Inflammatory macrophage treated with lipopolysaccharide for 1 hour (primary cell): ENCODE data around the gene ELOA.
"Not testable (repeated sequence)": the region's sequence is repeated elsewhere in the genome, so short reads cannot be mapped to it uniquely, and the experiment has no call there.

Experiments used
- DNase-seq, 2 donors: peaks; one replicate each; pipeline ENCODE4 v3.0.0-alpha.2; 2020 to 2022

Gene ELOA

DNA sequence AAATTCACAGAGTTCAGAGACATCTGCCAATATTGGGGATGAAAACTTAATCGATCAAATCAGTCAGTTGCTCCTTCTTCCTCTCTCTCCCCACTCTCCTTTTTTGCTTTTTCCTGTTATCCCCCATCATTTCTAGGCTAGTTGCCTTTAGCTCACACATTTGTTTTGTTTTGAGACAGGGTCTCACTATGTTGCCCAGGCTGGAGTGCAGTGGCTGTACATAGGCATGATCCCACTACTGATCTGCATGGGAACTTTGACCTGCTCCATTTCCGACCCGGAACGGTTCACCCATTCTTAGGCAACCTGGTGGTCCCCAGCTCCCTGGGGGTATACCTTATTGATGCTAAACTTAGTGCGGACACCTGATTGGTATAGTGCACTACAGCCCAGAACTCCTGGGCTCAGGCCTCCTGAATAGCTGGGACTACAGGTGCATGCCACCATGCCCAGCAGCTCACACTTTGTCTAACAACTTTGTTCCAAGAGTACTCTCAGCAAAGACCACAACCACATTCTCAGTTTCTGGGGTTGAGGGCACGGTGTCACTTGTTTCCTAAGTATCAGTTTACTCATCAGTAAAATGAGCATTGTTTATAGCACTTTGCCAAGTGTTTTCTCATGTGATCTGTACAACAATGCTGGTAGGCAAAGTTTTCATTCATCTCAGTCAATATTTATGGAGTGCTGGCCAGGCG lies 6.7 kb upstream of the ELOA start:
- DNase-seq: no peak

DNA sequence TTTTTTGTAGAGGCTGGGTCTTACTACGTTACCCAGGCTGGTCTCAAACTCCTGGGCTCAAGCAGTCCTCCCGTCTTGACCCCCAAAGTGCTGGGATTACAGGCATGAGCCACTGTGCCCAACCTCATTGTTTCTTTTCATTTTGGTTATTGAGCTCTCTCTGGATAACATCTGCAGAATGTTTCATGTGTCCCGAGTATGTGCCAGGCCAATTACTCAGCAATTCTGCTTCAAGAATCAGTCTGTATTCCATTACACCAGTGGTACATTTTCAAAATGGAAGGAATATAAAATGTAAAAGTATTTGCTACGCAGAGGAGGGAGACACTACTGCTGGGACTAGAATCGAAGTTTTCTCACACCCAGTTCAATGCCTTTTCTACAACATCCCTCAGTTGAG lies 1.7 kb upstream of the ELOA start:
- no peak for DNase-seq

DNA sequence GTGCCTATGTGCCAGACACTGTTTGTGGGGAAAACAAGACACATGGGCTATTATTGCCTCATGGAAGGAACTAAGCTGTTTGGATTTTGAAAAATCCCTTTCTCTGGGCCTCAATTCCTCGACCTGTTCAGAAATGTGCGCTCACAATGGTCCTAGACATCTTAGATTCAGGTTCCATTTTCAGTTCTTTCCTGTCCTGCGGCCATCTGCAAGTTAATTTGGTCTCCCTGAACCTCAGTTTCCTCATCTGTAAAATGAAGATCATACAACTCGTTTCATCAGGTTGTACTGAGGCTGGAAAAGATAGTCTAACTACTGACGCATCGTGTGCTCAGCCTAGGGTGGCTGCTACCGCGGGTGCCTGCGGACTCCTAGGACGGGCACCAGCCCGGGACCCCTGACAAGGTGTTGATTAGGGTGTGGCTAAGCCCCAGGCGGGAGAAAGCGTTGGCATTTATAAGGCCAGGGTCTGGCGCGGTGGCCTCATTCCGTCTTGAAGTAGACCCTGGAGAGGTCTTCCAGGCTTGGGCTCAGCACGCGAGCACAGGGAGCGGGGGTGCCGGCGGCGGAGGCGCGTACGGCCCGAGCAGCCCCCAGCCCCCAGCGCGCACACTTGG lies 493 bp upstream of the ELOA start:
- no peak for DNase-seq

DNA sequence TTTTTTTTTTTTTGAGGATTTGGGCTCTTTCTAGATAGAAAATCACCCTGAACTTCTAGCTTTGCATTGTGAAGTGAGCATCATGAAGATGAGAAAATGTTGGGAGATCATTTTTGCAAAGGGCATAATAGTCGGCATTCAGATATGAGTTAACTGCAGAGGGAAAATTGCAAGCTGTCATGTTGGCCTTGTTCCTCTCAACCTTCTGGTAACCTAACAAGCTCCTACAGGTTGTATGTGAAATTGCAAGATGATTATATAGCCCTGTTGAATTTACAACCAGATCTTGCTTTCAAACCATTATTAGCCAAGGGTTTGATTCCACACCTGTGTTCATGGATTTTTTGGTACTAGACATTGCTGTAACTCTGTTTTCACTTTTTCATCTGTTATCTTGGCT lies 2.2 kb downstream of the ELOA start:
- DNase-seq: peak; percentile 32 to 38

DNA sequence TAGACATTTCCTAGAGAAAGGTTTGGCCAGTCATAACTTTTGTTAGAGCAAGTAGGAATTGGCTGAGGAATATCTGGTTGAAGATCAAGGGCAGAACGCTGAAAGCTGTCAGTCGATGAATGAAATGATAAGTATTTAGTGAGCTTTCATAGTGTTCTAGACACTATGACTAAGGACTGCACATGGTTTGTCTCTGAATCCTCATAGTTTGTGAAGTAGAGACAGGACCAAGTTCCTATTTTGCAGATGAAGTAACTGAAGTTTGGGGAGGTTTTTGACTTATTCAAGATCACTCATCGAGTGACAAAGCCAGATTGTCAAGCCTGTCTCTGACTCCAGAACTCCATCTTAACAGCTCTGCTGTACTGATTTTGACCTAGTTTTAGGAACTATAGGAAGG lies 4.7 kb downstream of the ELOA start:
- peak; percentile 32 to 39 for DNase-seq

DNA sequence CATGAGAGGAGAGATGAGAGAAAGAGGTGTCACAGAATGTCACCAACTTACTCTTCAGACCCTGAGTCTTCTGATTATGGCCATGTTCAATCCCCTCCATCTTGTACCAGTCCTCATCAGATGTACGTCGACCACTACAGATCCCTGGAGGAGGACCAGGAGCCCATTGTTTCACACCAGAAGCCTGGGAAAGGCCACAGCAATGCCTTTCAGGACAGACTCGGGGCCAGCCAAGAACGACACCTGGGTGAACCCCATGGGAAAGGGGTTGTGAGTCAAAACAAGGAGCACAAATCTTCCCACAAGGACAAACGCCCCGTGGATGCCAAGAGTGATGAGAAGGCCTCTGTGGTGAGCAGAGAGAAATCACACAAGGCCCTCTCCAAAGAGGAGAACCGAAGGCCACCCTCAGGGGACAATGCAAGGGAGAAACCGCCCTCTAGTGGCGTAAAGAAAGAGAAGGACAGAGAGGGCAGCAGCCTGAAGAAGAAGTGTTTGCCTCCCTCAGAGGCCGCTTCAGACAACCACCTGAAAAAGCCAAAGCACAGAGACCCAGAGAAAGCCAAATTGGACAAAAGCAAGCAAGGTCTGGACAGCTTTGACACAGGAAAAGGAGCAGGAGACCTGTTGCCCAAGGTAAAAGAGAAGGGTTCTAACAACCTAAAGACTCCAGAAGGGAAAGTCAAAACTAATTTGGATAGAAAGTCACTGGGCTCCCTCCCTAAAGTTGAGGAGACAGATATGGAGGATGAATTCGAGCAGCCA lies 8.0 kb downstream of the ELOA start:
- peak; percentile 47 to 76 for DNase-seq

DNA sequence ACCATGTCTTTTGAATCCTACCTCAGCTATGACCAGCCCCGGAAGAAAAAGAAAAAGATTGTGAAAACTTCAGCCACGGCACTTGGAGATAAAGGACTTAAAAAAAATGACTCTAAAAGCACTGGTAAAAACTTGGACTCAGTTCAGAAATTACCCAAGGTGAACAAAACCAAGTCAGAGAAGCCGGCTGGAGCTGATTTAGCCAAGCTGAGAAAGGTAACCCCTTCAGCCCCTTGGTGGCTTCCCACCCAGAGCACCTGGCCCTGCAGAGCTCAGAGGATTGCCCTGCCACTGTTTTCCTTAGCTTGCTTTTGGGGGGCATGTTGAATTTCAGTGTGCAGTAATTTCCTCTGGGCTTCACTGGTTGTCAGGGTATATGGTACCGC lies 8.5 kb downstream of the ELOA start:
- no peak for DNase-seq

DNA sequence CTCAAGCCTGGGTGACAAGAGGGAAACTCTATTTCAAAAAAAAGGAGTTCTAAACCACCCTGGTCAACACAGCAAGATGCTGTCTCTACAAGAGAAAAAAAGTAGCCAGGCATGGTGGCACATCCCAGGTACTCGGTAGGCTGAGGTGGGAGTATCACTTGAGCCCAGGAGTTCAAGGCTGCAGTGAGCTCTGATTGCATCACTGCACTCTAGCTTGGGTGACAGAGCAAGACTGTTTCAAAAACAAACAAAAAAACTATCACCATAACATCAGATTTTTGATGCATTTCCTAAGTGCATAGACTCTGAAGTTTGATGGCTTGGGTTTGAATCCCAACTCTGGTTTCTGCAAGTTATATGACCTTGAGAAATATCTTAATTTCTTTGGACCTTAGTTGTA lies 9.6 kb downstream of the ELOA start:
- no peak for DNase-seq

DNA sequence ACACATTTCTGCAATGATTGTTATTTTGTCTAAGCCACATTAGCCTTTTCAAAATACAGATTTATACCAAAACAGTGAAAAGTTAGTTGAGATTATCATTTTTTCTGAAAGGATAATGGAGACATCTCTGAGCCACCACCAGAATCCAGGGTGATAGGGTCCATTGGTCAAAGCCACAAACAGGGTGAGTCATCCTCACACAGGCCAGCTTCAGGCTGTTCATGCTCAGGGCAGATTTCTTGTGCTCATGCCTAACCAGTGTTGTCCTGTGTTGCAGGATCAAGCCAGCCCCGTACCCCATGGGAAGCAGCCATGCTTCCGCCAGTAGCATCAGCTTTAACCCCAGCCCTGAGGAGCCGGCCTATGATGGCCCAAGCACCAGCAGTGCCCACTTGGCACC lies 13.4 kb downstream of the ELOA start:
- no peak for DNase-seq

DNA sequence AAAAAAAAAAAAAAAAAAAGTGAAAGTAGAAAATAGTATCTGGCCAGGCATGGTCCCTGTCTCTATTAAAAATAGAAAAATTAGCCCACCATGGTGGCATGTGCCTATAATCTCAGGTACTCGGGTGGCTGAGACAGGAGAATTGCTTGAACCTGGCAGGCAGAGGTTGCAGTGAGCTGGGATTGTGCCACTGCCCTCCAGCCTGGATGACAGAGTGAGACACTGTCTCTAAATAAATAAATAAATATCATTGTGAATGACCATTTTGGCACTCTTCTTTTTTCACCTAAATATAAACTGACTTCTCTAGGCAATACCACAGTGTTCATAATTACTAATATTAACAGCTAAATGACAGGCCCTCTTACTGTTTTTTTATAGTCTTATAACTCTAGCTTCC lies 14.5 kb downstream of the ELOA start:
- no peak for DNase-seq

DNA sequence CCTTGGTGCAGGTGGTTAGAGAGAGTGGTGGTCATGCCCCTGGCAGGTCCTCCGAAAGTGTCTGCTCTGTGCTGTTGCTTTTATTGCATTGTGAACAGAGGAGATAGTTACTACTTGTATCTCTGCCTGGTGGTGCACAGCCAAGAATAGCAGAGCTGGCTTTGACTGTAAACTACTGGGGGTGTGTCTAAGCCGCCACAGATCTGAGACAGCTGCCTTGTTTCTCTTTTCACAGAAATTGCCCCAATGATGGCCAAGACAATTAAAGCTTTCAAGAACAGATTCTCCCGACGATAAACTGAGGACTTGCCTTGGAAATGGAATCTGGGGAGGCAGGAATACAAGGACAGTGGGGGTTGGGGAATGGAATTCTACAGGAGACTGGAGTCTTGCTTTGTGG lies 16.0 kb downstream of the ELOA start:
- no peak for DNase-seq

DNA sequence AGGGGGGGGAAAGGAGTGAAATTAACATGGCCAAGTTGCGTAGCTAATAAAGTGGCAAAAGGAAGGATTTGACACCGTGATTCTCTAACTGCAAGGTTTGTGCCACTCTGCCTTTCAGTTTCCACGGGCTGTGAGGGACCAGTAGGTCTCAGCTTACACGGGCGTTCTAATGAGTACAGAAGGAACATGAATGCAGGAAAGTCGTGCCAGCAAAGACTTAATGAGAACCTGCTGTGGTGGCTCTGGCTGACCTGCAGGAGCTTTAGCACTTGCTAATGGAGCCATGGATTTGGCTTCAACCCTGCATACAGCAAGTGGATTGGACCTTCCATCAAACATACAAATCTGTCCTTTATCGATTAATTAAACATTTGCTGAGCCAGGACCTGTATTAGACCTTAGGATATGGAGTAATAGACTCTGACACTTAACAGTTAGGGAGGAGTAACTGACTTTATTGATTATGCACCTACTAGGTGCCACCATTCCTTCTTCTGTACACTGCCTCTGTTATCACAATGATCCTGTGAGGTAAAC lies 19.8 kb downstream of the ELOA start:
- DNase-seq: no peak

DNA sequence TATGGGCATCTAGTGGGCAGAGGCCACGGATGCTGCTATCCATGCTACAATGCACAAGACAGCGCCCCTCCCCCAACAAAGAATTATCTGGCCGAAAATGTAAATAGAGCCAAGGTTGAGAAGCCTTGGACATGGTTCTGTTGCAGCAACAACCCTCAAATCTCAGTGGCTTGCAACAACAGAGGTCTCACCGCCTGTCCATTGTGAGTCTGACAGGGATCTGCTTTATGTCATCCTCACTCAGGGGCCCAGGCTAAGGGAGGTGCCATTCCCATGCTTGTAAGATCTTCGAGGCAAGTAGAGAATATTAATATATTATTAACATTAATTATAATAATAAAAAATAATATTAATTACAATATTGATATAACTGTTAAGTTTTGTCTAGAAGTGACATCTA lies 25.5 kb downstream of the ELOA start:
- DNase-seq: no peak

DNA sequence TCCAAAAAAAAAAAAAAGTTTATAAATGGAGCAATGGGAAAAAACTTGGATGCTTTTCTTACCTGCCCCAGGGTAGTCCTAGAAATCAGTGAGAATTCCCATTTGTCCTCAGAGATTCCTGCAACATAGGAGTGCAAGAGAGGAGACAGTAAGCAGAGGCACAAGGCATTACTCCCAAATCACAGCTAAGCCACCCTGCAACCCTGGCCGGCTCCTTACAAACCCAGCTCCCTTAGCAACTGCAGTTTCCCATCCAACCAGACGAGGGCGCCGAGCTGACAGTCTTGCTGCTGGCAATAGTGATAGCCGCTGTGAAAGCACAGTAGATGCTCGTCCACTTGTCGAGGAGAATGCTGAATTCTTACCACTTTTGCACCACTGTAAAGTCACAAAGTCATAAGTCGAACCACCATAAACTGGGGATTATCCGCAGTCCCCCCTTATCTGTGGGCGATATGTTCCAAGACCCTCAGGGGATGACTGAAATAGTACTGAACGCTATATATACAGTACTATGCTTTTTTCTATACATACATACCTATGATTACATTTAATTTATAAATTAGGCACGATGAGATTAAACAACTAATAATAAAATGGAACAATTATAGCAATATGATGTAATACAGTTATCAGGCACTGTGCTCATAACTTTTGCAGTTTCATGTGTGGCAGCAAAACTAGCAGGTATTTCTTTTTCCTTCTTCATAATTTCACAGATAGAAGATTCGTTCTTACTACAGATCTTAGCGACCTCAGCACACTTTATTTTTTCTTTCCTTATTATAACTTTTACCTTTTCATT lies 29.0 kb downstream of the ELOA start:
- peak; percentile 61 to 98 for DNase-seq

DNA sequence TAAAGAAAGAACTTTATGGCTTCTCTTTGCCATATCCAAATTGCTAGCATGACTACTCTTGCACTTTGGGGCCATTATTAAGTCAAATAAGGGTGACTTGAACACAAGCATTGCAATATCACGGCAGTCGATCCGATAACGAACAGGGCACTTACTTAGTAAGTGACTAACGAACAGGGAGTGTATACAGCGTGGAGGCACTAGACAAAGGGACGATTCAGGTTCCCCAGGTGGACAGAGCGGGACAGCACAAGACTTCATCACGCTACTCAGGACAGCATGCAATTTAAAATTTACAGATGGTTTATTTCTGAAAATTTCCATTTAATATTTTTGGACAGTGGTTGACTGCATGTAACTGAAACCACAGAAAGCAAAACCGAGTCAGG lies 29.6 kb downstream of the ELOA start:
- DNase-seq: no peak

DNA sequence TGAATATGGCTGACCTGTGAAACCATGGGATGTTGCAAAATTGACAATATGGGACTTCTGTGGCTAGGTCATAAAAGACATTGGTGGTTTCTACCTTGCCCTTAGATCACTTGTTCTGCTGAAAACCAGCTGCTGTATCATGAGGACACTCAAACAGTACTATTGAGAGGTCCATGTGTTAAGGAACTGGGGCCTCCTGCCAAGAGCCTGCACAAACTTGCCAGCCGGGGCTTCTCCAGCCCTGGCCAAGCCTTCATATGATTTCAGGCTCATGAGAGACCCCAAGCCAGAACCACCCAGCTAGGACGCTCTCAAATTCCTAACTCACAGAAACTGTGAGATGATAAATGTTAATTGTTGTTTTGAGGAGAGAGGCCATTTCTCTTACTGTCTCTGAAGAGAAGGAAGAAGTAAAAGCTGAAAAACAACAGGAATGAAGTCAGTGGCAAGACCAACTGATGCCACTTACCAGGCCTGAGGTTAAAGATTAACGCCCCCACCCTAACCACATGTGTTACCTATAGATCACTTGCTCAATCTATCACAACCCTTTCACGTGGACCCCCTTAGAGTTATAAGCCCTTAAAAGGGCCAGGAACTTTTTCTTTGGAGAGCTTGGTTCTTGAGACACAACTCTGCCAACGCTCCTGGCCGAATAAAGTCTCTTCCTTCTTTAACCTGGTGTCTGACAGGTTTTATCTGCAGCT lies 31.1 kb downstream of the ELOA start:
- DNase-seq: no peak

DNA sequence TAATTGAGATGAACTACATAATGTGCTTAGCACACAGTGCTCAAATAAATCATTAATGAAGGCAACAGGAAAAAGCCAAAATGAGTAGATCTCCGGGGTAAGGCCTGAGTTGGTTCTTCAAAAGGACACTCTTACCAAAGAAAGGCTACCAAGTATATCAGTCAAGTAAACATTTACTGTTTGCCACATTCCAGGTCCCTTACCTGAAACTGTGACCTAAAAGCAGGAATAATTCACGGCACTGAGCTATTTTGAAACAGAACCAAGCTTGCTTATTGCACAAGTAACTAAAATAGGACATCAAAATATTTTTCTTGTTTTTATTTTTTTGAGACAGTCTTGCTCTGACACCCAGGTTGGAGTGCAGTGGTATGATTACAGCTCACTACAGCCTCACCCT lies 32.9 kb downstream of the ELOA start:
- DNase-seq: no peak

DNA sequence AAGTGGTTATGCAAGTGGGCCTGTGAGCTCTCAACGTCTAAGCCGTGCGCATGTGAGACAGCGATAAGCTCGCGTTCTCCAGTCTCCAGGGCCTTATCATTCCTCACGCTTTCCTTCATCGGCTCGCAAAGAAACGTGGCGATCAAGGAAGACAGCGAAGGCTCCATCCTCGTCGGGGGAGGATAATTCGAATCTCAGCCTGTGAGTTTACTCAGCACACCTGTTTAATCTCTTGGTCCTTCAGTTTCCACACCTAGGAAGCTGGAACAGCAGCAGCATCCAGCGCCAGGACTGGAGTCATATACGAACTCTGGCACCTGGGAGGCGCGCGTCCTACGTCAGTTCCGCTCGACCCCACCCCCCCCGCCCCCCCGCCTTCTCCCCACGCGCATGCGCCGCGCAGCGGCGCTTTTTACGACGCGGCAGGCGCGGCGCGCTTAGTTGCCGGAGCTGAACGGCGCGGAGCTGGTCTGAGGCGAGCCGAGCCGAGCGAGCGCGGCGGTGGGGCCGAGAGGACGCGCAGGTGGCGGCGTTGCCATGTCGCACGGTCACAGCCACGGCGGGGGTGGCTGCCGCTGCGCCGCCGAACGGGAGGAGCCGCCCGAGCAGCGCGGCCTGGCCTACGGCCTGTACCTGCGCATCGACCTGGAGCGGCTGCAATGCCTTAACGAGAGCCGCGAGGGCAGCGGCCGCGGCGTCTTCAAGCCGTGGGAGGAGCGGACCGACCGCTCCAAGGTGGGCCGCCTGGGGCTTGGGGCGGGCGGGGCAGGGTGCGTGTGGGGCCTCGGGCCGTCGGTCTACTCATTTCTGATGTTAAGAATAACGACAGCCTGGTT lies 34.9 kb downstream of the ELOA start, which contains the start of gene PITHD1:
PITHD1 (plus strand) TSS at position 440 of the 836 bp plus-strand sequence; CDS start at position 538, 98 bp downstream.
- DNase-seq: peak; percentile 77 to 85

DNA sequence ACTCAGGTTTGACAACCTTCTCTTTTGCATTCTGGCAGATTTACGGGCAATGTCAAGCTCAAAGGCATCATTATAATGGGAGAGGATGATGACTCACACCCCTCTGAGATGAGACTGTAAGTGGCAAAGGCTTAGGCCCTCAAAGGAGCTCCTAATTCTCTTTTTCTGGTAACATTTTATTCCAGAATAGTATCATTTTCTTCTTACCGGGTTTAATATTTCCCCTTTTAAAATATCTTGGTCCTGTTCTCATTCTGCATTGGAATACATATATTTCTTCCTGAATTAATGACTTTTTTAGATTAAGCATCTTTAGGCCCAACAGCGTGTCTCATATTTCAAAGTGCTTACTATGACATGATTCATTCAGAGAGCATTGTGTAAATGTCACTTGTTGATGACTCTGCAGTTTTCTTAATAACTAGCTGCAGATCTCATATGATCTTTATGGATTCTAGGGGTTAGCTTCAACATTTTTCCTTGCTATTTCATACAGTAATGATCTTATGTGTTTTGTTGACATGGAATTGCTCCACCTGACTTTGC lies 36.6 kb downstream of the ELOA start:
- DNase-seq: peak in 1 of 2 donors; percentile 23

DNA sequence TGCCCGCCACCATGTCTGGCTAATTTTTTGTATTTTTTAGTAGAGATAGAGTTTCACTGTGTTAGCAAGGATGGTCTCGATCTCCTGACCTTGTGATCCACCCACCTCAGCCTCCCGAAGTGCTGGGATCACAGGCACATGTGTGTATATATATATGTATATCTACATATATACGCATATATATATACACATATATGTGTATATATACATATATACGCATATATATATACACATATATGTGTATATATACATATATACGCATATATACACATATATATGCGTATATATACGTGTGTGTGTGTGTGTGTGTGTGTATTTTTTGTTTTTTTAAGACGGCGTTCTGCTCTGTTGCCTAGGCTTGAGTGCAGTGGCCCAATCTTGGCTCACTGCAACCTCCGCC lies 39.9 kb downstream of the ELOA start:
- not testable (repeated sequence) for DNase-seq

DNA sequence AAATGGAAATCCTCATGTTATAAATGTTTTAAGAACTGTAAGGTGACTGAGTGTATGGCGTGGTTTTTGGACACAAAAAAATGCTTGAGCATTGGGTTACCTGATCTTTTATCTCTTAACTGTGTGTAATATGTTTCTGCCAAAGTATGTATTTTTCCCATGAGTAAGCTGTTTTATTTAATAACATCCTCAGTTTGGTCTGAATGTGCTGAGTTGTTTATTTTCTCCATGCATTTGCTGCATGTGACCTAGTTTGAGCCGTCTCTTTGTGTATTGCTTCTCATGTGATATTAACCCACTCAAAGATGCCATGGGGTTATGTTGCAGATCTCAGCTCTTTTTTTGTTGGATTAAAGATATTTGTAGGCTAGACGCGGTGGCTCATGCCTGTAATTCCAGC lies 41.6 kb downstream of the ELOA start:
- no peak for DNase-seq
